ENCODE data around the gene CKMT1B.
"Not testable (repeated sequence)": the region's sequence is repeated elsewhere in the genome, so short reads cannot be mapped to it uniquely, and the experiment has no call there.

CKMT1B gene

GRCh38 chr15:43593328-43594190 lies at the start of gene CKMT1B:
Gene CKMT1B, plus strand, starts transcription at chr15:43594027. Its CDS starts 192 bp downstream, at chr15:43594219.
- not testable (repeated sequence) for DNase-seq (ENCODE audit: low spot score)

GRCh38 chr15:43544266-43544665 lies 49.6 kb upstream of the CKMT1B start:
- no peak for DNase-seq (ENCODE audit: low spot score)

DNA sequence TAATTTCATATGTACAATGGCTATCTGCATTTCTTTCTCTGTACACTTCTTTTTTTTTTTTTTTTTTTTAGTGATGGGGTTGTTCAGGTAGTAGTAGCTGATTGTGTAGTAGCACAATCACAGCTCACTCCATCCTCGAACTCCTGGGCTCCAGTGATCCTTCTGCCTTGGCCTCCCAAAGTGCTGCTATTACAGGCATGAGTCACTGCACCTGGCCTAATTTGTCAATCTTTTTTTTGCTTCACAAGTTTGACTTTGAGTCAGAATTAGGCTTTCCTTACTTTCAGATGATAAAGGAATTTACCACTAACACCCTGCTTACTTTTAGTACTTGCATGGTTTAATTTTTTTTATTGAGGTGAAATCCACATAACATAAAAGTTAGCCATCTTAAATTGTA lies 48.4 kb upstream of the CKMT1B start:
- no peak for DNase-seq (ENCODE audit: low spot score)

DNA sequence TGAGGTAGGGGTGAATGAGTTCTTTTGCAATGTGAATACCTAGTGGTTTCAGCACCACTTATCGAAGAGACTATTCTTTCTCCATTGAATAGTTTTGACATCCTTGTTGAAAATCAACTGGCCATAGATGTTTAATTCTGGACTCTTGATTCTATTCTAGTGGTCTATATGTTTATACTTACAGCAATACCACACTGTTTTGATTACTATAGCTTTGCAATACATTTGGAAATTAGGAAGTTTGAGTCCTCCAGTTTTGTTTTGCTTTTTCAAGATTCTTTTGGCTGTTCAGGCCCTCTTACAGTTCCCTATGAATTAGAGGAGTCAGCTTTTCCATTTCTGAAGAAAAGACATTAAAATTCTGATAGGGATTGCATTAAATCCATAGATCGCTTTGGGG lies 46.3 kb upstream of the CKMT1B start:
- DNase-seq (ENCODE audit: low spot score) = no peak

DNA sequence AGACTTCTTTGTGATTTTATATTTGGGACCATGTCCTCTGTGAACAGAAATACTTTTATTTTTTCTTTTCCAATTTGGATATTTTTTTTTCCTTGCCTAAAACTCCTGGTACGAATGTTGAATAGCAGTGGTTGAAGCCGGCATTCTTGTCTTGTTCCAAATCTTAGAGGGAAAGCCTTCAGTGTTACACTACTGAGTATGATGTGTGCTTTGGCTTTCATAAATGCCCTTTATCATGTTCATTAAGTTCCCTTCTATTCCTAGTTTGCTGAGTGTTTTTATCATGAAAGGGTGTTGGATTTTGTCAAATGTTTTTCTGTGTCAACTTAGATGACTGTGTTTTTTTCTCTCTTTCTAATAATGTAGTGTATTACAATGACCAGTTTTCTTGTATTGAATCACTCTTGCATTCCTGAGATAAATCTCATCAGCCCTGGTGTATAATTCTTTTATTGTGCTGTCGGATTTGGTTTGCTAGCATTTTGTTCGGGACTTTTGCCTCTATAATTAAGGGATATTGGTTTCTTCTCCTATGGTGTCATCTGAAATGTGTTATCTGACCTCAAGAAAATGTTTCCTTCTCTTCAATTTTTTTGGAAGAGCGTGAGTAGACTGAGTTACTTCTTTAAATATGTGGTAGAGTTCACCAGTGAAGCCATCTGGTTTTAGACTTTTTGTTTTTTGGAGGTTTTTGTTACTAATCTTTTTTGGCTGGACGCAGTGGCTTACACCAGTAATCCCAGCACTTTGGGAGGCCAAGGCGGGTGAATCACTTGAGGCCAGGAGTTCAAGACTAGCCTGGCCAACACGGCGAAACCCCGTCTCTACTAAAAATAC lies 43.1 kb upstream of the CKMT1B start:
- no peak for DNase-seq (ENCODE audit: low spot score)

GRCh38 chr15:43552256-43552655 lies 41.6 kb upstream of the CKMT1B start:
- no peak for DNase-seq (ENCODE audit: low spot score)

- no peak for DNase-seq (ENCODE audit: low spot score)
Observed at GRCh38 chr15:43552986-43553385, 40.8 kb upstream of the CKMT1B start.

DNA sequence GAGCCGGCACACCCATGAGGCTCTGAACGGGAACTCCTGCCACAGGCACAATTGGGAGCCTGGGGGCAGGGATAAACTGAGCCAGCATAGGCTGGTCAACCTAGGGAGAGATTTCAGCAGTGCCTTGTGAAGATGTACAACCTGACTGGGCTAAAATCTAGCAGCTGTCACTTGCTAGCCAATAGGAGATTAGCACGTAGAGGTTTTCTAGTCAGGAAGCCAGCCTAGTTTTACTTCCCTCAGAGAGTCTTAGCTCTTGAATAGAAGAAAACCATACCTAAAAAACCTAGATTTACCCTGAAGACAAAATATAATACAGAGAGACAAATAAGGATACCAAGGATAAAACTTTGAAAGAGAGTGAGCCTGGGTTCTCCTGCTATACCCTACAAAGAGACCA lies 31.1 kb upstream of the CKMT1B start:
- DNase-seq (ENCODE audit: low spot score) = not testable (repeated sequence)

- DNase-seq (ENCODE audit: low spot score) = not testable (repeated sequence)
Observed at GRCh38 chr15:43563793-43564192, 30.0 kb upstream of the CKMT1B start.

- not testable (repeated sequence) for DNase-seq (ENCODE audit: low spot score)
Observed at GRCh38 chr15:43566615-43567014, 27.2 kb upstream of the CKMT1B start.

GRCh38 chr15:43574607-43575006 lies 19.2 kb upstream of the CKMT1B start:
- not testable (repeated sequence) for DNase-seq (ENCODE audit: low spot score)

GRCh38 chr15:43589778-43590466 lies 3.9 kb upstream of the CKMT1B start, which contains the start of gene PPIP5K1:
Gene PPIP5K1, minus strand, starts transcription at chr15:43590208. Its CDS starts 5,704 bp downstream, at chr15:43584504.
- DNase-seq (ENCODE audit: low spot score) = not testable (repeated sequence)

GRCh38 chr15:43592841-43593240 lies 986 bp upstream of the CKMT1B start:
- not testable (repeated sequence) for DNase-seq (ENCODE audit: low spot score)

- DNase-seq (ENCODE audit: low spot score) = not testable (repeated sequence)
Observed at GRCh38 chr15:43599131-43599530, 5.3 kb downstream of the CKMT1B start.

- DNase-seq (ENCODE audit: low spot score) = not testable (repeated sequence)
Observed at GRCh38 chr15:43600200-43600599, 6.4 kb downstream of the CKMT1B start.

DNA sequence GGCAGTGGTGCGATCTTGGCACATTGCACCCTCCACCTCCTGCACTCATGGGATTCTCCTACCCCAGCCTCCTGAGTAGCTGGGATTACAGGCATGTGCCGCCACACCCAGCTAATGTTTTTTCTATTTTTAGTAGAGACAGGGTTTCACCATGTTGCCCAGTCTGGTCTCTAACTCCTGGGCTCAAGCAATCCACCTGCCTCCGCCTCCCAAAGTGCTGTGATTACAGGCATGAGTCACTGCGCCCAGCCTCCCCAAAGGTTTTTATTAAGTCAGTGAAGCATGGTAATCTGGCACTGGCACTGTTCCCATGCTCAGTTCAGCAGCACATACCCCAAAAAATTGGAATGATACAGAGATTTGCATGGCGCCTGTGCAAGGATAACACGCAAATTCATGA lies 8.4 kb downstream of the CKMT1B start:
- peak; percentile 66 for DNase-seq (ENCODE audit: low spot score)

DNA sequence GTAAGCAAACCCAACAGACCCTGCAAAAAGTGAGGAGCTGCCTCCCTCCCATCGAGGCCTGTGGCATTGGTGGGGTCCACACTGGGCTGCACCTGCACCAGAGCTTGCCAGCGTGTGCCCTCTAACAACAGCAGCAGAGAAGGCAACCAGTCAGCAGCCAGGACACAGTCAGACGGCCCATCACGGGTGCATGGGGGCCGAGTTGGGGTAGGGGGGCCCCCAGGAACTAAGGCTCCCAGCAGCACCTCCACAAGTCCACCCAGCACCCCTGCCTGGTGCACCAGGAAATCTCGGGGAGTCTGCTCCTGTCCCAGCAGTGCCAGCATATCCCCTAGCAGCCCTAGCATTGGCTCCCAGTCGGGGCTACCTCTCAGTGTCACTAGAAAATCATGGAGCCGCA lies 23.9 kb downstream of the CKMT1B start:
- DNase-seq (ENCODE audit: low spot score) = not testable (repeated sequence)

GRCh38 chr15:43618700-43619099 lies 24.9 kb downstream of the CKMT1B start, which contains the start of gene STRC:
Gene STRC, minus strand, starts transcription at chr15:43618800. Its CDS starts 78 bp downstream, at chr15:43618722.
- not testable (repeated sequence) for DNase-seq (ENCODE audit: low spot score)

DNA sequence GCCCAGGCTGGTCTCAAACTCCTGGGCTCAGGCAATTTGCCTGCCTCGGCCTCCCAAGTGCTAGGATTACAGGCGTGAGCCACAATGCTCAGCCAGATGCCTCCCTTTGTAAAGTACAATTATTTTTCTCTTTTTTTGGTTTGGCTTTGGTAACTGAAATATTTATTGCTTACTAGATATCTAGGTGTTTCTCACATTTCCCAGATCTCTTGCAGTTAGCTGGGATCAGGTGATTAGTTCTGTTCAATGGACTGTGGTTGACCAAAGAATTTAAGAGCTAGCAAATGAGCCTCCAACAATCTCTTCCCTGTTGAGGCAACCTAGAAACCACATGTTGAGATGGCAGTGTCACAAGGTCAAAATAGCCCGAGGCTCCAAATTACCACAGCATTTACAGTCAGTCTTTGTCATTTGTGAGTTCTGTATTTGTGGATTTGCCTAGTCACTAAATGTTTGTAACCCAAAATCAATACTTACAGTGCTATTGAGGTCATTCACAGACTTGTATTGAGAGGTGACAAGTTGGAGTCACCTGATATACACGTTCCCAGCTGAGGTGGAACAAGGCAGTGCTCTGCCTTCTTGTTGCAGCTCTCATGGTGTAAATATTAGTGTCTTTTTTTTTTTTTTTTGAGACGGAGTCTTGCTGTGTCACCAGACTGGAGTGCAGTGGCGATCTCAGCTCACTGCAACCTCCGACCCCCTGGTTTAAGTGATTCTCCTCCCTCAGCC lies 28.4 kb downstream of the CKMT1B start:
- DNase-seq (ENCODE audit: low spot score) = not testable (repeated sequence)

GRCh38 chr15:43625106-43625505 lies 31.3 kb downstream of the CKMT1B start:
- no peak for DNase-seq (ENCODE audit: low spot score)

- not testable (repeated sequence) for DNase-seq (ENCODE audit: low spot score)
Observed at GRCh38 chr15:43626937-43627336, 33.1 kb downstream of the CKMT1B start.
